ENCODE results near the gene HGD.

GRCh38 chr3:120597445-120598049, 84.5 kb downstream of the HGD start:
- TF ChIP-seq EZH2 (IDR thresholded peaks at IDR 0.05; ENCODE audit: borderline replicate concordance, insufficient read depth, low read depth, low read length, poor library complexity, severe bottlenecking) (no peak), CTCF (IDR thresholded peaks at IDR 0.05) (no peak)

Measured in B cell (primary cell).